SH-SY5Y (cell line): ENCODE measurements around the gene MMP2.

Source experiments
- GATA2 ChIP-seq: IDR thresholded peaks from 2 replicates; pipeline ENCODE4 v1.6.1; 2011; ENCODE audit warnings: mild to moderate bottlenecking, low read depth, low read length
- GATA3 ChIP-seq: IDR thresholded peaks from 2 replicates; pipeline ENCODE4 v1.6.1; 2011; ENCODE audit warnings: low read depth, mild to moderate bottlenecking, low read length, moderate library complexity

- TF ChIP-seq GATA2 (no peak), GATA3 (no peak)
These were observed 42.8 kb downstream of the MMP2 start for GRCh38 chr16:55521792-55522191.
